GM19328 (cell line): ENCODE results near the gene APCDD1.
"Not testable (repeated sequence)": the region's sequence is repeated elsewhere in the genome, so short reads cannot be mapped to it uniquely, and the experiment has no call there.

Source experiments
- ATAC-seq: cut with Tn5 transposase; IDR thresholded peaks from one replicate; pipeline ENCODE4 v1.9.1; 2021; ENCODE audit warnings: mild to moderate bottlenecking, moderate library complexity; ENCODE audit not compliant: unreplicated experiment

APCDD1 gene

GRCh38 chr18:10487154-10487553, 32.7 kb downstream of the APCDD1 start:
- ATAC-seq: no peak

- ATAC-seq: no peak
These were observed 33.6 kb downstream of the APCDD1 start for GRCh38 chr18:10488017-10488416.

GRCh38 chr18:10490401-10491165, 36.1 kb downstream of the APCDD1 start:
- ATAC-seq: peak; percentile 94

GRCh38 chr18:10495936-10496335, 41.5 kb downstream of the APCDD1 start:
- no peak for ATAC-seq

- no peak for ATAC-seq
These were observed 42.8 kb downstream of the APCDD1 start for GRCh38 chr18:10497206-10497749.

- ATAC-seq: no peak
These were observed 44.8 kb downstream of the APCDD1 start for GRCh38 chr18:10499230-10499629.

- no peak for ATAC-seq
These were observed 45.6 kb downstream of the APCDD1 start for GRCh38 chr18:10500038-10500437.

- no peak for ATAC-seq
These were observed 50.3 kb downstream of the APCDD1 start for GRCh38 chr18:10504723-10505122.

- ATAC-seq: not testable (repeated sequence)
These were observed 51.5 kb downstream of the APCDD1 start for GRCh38 chr18:10505892-10506291.

GRCh38 chr18:10508591-10508990, 54.2 kb downstream of the APCDD1 start:
- ATAC-seq: no peak

GRCh38 chr18:10511236-10511635, 56.8 kb downstream of the APCDD1 start:
- ATAC-seq: no peak

GRCh38 chr18:10514082-10514481, 59.6 kb downstream of the APCDD1 start:
- ATAC-seq: no peak

GRCh38 chr18:10514601-10515000, 60.2 kb downstream of the APCDD1 start:
- no peak for ATAC-seq

- no peak for ATAC-seq
These were observed 61.0 kb downstream of the APCDD1 start for GRCh38 chr18:10515456-10515855.

- no peak for ATAC-seq
These were observed 61.6 kb downstream of the APCDD1 start for GRCh38 chr18:10516078-10516477.

GRCh38 chr18:10518595-10519255, 64.3 kb downstream of the APCDD1 start:
- ATAC-seq: no peak

- ATAC-seq: no peak
These were observed 64.9 kb downstream of the APCDD1 start for GRCh38 chr18:10519366-10519765.

- peak; percentile 78 for ATAC-seq
These were observed 65.8 kb downstream of the APCDD1 start for GRCh38 chr18:10519999-10520935.

GRCh38 chr18:10521566-10521965, 67.1 kb downstream of the APCDD1 start:
- no peak for ATAC-seq

GRCh38 chr18:10522574-10522973, 68.1 kb downstream of the APCDD1 start:
- ATAC-seq: no peak

GRCh38 chr18:10523544-10523943, 69.1 kb downstream of the APCDD1 start:
- no peak for ATAC-seq
